ENCODE measurements around the gene IL32. TPM values are rescaled to one million over a fixed set of nuclear protein-coding genes. Genes with fewer than 3 reads are reported as not detected.

IL32 gene
- total and polyA plus RNA-seq, 9 of the 15 experiments (the other 6 are each of a cell fraction or from before 2014, with no cell fraction given) = 0.21 to 2.2 (median 0.37) TPM; not detected in 3

DNA sequence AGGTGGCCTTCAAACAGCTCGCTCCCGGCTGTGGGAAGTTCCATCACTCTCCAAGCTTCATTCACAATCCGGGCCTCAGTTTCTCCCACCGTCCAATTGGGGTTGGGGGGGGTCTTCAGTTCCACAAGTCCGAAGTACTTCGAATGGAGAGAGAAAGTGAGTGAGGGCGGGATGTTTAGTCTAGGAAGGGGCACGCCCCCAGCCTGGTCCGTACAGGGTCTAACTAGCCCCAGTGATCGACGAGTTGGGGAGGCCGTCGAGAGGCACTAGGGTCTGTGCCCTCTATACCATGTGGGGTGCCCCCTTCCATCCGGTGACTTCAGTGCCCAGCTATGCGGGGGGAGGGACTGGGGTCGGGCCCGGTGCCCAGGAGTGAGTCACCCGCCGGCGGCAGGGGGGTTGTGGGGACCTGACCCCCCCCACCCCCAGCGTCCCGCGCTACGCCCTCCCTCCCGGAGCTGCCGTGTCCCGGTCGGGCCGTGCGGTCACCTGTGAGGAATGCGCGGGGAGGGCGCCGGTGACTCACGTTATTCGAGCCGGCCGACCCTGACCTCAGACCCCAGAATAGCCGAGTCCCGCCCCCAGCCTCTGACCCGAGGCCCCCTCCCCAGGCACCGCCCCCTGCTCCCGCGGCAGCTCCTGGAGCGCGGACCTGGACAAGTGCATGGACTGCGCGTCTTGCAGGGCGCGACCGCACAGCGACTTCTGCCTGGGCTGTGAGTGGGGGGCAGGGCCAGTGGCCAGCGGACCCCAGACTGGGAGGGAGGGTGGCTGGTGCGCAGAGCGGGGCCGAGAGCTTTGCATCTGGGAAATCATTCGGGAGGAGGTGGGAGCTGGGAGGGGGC, 44.6 kb upstream of the IL32 start (continued):
- TF ChIP-seq ELF2 (CRISPR knock-in tag; IDR thresholded peaks at IDR 0.05) = no peak
- TF ChIP-seq MYBL2 (IDR thresholded peaks at IDR 0.05; ENCODE audit: low read depth) = no peak
- no peak for TF ChIP-seq MYBL2 (CRISPR knock-in tag; IDR thresholded peaks at IDR 0.05; ENCODE audit: borderline replicate concordance)
- no peak for TF ChIP-seq NFATC3 (IDR thresholded peaks at IDR 0.05)
- no peak for TF ChIP-seq ZEB2 (IDR thresholded peaks at IDR 0.05)
- TF ChIP-seq THRAP3 (IDR thresholded peaks at IDR 0.05; ENCODE audit: borderline replicate concordance) = no peak
- no peak for TF ChIP-seq CTCFL (IDR thresholded peaks at IDR 0.05; ENCODE audit: borderline replicate concordance, insufficient read depth, low read depth, low read length, poor library complexity, severe bottlenecking)
- TF ChIP-seq, protein P1, sequence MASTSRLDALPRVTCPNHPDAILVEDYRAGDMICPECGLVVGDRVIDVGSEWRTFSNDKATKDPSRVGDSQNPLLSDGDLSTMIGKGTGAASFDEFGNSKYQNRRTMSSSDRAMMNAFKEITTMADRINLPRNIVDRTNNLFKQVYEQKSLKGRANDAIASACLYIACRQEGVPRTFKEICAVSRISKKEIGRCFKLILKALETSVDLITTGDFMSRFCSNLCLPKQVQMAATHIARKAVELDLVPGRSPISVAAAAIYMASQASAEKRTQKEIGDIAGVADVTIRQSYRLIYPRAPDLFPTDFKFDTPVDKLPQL (IDR thresholded peaks at IDR 0.05; ENCODE audit: extremely low read depth, insufficient read length) = no peak
- TF ChIP-seq ZNF644 (tag; IDR thresholded peaks at IDR 0.05; ENCODE audit: low read depth) = no peak
- TF ChIP-seq ZNF23 (CRISPR knock-in tag; IDR thresholded peaks at IDR 0.05) = no peak
- peak; percentile 84 for TF ChIP-seq ARID4B (CRISPR knock-in tag; IDR thresholded peaks at IDR 0.05)
- TF ChIP-seq HINFP (tag; conservative IDR thresholded peaks at IDR 0.05; ENCODE audit: low read depth) = no peak
- TF ChIP-seq, protein P2, sequence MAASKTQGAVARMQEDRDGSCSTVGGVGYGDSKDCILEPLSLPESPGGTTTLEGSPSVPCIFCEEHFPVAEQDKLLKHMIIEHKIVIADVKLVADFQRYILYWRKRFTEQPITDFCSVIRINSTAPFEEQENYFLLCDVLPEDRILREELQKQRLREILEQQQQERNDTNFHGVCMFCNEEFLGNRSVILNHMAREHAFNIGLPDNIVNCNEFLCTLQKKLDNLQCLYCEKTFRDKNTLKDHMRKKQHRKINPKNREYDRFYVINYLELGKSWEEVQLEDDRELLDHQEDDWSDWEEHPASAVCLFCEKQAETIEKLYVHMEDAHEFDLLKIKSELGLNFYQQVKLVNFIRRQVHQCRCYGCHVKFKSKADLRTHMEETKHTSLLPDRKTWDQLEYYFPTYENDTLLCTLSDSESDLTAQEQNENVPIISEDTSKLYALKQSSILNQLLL (CRISPR knock-in tag; IDR thresholded peaks at IDR 0.05; ENCODE audit: borderline replicate concordance) = no peak
- TF ChIP-seq CREB1 (IDR thresholded peaks at IDR 0.05) = peak; percentile 34; the same call in 1 of the 2 replicates
- peak; percentile 60; the same call in 1 of the 2 replicates for TF ChIP-seq CREB1 (CRISPR knock-in tag; IDR thresholded peaks at IDR 0.05)
- TF ChIP-seq MECOM (CRISPR knock-in tag; IDR thresholded peaks at IDR 0.05) = no peak
- TF ChIP-seq NR2F6 (CRISPR knock-in tag; IDR thresholded peaks at IDR 0.05) = no peak
- TF ChIP-seq HDAC1 (IDR thresholded peaks at IDR 0.05) = peak in 1 of 2 experiments; percentile 76; a peak in 1 of 4 replicates
